CD14-positive monocyte (primary cell): Measurements from ENCODE around the gene SRGAP1. TPM values are rescaled to one million over a fixed set of nuclear protein-coding genes. Genes with fewer than 3 reads are reported as not detected.

Source experiments
- DNase-seq, 3 donors: peaks; one replicate each; pipeline ENCODE4 v3.0.0-alpha.2; 2011 to 2022
- H2AFZ ChIP-seq: 2 replicates; pipeline ENCODE4 v1.6.0; 2012; ENCODE audit warnings: mild to moderate bottlenecking, low read depth, low read length, inconsistent platforms; ENCODE audit not compliant: insufficient read depth, poor library complexity, severe bottlenecking
- H3K27ac ChIP-seq, 2 donors: 1 replicate in 1 of 2; 2 replicates in 1 of 2; pipeline ENCODE4 v1.5.1; 2012 to 2013; ENCODE audit warnings: low read length in 2 of 2, control low read depth in 1 of 2, inconsistent platforms in 1 of 2, low read depth in 1 of 2, mild to moderate bottlenecking in 1 of 2
- H3K27me3 ChIP-seq, 2 donors: one replicate each; pipeline versions ENCODE4 v1.6.0 to v1.6.1; 2011 to 2013; ENCODE audit warnings: low read length in 2 of 2; ENCODE audit not compliant: control insufficient read depth in 2 of 2, insufficient read depth in 2 of 2
- H3K36me3 ChIP-seq, 2 donors: replicated peaks in 1 of 2; 1 replicate in 1 of 2; 2 replicates in 1 of 2; pipeline versions ENCODE4 v1.5.1 to v1.6.1; 2012 to 2013; ENCODE audit warnings: low read length in 2 of 2, control low read depth in 1 of 2, inconsistent platforms in 1 of 2, mild to moderate bottlenecking in 1 of 2; ENCODE audit not compliant: insufficient read depth in 2 of 2, control insufficient read depth in 1 of 2
- H3K4me1 ChIP-seq, 2 donors: 1 replicate in 1 of 2; 2 replicates in 1 of 2; pipeline versions ENCODE4 v1.5.1 to v1.6.1; 2012 to 2013; ENCODE audit warnings: low read length in 2 of 2, control low read depth in 1 of 2, inconsistent platforms in 1 of 2, mild to moderate bottlenecking in 1 of 2, moderate library complexity in 1 of 2; ENCODE audit not compliant: insufficient read depth in 2 of 2, control insufficient read depth in 1 of 2
- H3K4me2 ChIP-seq: replicated peaks from 2 replicates; pipeline ENCODE3; 2012; ENCODE audit warnings: low read length, moderate library complexity, mild to moderate bottlenecking; ENCODE audit not compliant: poor library complexity, severe bottlenecking; ENCODE audit errors: extremely low read depth
- H3K4me3 ChIP-seq, 3 experiments: fragments of 200-600 bp in 1 of 3; sonication (generic) in 1 of 3; replicated peaks in 1 of 3; 1 replicate in 2 of 3; 2 replicates in 1 of 3; pipeline ENCODE4 v1.5.1; 2011 to 2013; ENCODE audit warnings: low read length in 3 of 3, mild to moderate bottlenecking in 3 of 3, control low read depth in 2 of 3, low read depth in 2 of 3, inconsistent platforms in 1 of 3, moderate library complexity in 1 of 3
- H3K79me2 ChIP-seq: 2 replicates; pipeline ENCODE4 v1.6.0; 2012; ENCODE audit warnings: mild to moderate bottlenecking, control low read depth, inconsistent platforms, low read length, moderate library complexity; ENCODE audit not compliant: insufficient read depth
- H3K9ac ChIP-seq: 2 replicates; pipeline ENCODE4 v1.6.0; 2017; ENCODE audit warnings: low read length, mild to moderate bottlenecking; ENCODE audit not compliant: insufficient read depth, poor library complexity, severe bottlenecking
- H3K9me3 ChIP-seq, 2 donors: replicated peaks in 1 of 2; 1 replicate in 1 of 2; 2 replicates in 1 of 2; pipeline versions ENCODE4 v1.5.1 to v1.6.1; 2012 to 2013; ENCODE audit warnings: low read length in 2 of 2, control low read depth in 1 of 2; ENCODE audit not compliant: control insufficient read depth in 1 of 2, insufficient read depth in 1 of 2
- H4K20me1 ChIP-seq: 2 replicates; pipeline ENCODE4 v1.6.0; 2012; ENCODE audit warnings: mild to moderate bottlenecking, low read length, control low read depth, moderate library complexity; ENCODE audit not compliant: insufficient read depth
- H3K27ac Mint-ChIP-seq, 7 donors: one replicate each; pipeline ENCODE4 v1.8.0; 2020; ENCODE audit warnings: mild to moderate bottlenecking in 7 of 7, mixed read lengths in 7 of 7, moderate library complexity in 6 of 7, inconsistent platforms in 2 of 7
- H3K27me3 Mint-ChIP-seq, 3 donors: one replicate each; pipeline ENCODE4 v1.8.0; 2021 to 2022; ENCODE audit warnings: low read depth in 3 of 3, mild to moderate bottlenecking in 3 of 3, mixed read lengths in 3 of 3, moderate library complexity in 3 of 3, inconsistent platforms in 1 of 3
- H3K36me3 Mint-ChIP-seq, 2 donors: one replicate each; pipeline ENCODE4 v1.8.0; 2020; ENCODE audit warnings: mixed read lengths in 2 of 2, inconsistent platforms in 1 of 2, mild to moderate bottlenecking in 1 of 2
- H3K4me1 Mint-ChIP-seq: one replicate; pipeline ENCODE4 v1.8.0; 2020; ENCODE audit warnings: mild to moderate bottlenecking, mixed read lengths
- H3K4me3 Mint-ChIP-seq, 2 donors: one replicate each; pipeline ENCODE4 v1.8.0; 2020; ENCODE audit warnings: mild to moderate bottlenecking in 2 of 2, mixed read lengths in 2 of 2, moderate library complexity in 1 of 2
- H3K9me3 Mint-ChIP-seq, 7 donors: one replicate each; pipeline ENCODE4 v1.8.0; 2020 to 2022; ENCODE audit warnings: mixed read lengths in 7 of 7, mild to moderate bottlenecking in 6 of 7, moderate library complexity in 6 of 7, inconsistent platforms in 2 of 7
- WGBS: methylation state at CpG from one replicate; pipeline ENCODE4 v1.1.5; 2013; ENCODE audit warnings: missing lambda C conversion rate; ENCODE audit not compliant: insufficient coverage; 5-methylcytosine and 5-hydroxymethylcytosine counted together
- intact Hi-C, 2 donors: fragments of 100-400 bp; cut with micrococcal nuclease; formaldehyde crosslinking; loops; one replicate each; pipeline versions ENCODE4 v1.15.0 to v1.15.1; 2023
- polyA plus RNA-seq, 3 donors: library from polyadenylated mRNA; depleted of rRNA in 1 of 3; unstranded in 2 of 3; stranded (reverse) in 1 of 3; fragments of 300-500 nt in 2 of 3; fragments of >200 nt in 1 of 3; fragmentation: Illumina TruSeq in 2 of 3; gene quantifications; 1 replicate in 2 of 3; 2 replicates in 1 of 3; pipeline ENCODE4 v1.2.3, GENCODE V29; 2012 to 2021
- TF ChIP-seq, protein P1 (sequence below): fragments of 200-600 bp; IDR thresholded peaks from one replicate; pipeline ENCODE4 v1.8.0; 2022; ENCODE audit warnings: antibody characterized with exemption, mild to moderate bottlenecking

SRGAP1 gene
- polyA plus RNA-seq, 3 donors = 0.05 to 0.52 (median 0.07) TPM

DNA sequence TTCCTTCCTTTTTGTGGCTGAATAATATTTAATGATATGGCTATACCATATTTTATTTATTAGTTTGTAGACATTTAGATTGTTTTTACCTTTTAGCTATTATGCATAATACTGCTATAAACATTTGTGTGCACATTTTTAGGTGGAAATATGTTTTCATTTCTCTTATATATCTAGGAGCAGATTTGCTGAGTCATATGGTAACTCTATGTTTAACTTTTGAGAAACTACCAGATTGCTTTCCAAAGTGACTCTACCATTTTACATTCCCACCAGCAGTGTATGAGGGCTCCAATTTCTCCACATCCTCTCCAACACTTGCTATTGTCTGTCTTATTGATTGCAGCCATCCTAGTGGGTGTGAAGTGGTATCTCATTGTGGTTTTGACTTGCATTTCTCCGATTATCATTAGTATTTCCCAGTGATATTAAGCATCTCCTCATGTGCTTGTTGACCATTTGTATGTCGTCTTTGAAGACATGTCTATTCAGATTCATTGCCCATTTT is 217.4 kb downstream of the SRGAP1 start:
- TF ChIP-seq, protein P1, sequence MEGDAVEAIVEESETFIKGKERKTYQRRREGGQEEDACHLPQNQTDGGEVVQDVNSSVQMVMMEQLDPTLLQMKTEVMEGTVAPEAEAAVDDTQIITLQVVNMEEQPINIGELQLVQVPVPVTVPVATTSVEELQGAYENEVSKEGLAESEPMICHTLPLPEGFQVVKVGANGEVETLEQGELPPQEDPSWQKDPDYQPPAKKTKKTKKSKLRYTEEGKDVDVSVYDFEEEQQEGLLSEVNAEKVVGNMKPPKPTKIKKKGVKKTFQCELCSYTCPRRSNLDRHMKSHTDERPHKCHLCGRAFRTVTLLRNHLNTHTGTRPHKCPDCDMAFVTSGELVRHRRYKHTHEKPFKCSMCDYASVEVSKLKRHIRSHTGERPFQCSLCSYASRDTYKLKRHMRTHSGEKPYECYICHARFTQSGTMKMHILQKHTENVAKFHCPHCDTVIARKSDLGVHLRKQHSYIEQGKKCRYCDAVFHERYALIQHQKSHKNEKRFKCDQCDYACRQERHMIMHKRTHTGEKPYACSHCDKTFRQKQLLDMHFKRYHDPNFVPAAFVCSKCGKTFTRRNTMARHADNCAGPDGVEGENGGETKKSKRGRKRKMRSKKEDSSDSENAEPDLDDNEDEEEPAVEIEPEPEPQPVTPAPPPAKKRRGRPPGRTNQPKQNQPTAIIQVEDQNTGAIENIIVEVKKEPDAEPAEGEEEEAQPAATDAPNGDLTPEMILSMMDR = no peak
- H2AFZ ChIP-seq = no peak overlapping the region
- H3K27ac ChIP-seq = no peak overlapping the region
- H3K27me3 ChIP-seq = no peaks in the 10 kb centered on the region
- no peak overlapping the region for H3K4me2 ChIP-seq
- Mint-ChIP-seq H3K27me3 (peaks cover 0 to 2% (median 1%) of the 10 kb centered on the region in 3 donors), H3K27ac (no peak overlapping the region), H3K9me3 (peaks cover 0 to 2% (median 0%) of the 10 kb centered on the region in 7 donors), H3K4me1 (no peaks in the 10 kb centered on the region), H3K4me3 (no peak overlapping the region), H3K36me3 (no peaks in the 10 kb centered on the region)
- H3K9ac ChIP-seq = no peak overlapping the region
- WGBS = no CpG with 5 or more reads among the region's 2 CpGs
- intact Hi-C loops = no loop called here
- DNase-seq = no peak
- H3K36me3 ChIP-seq = no peaks in the 10 kb centered on the region
- no peaks in the 10 kb centered on the region for H3K4me1 ChIP-seq
- H4K20me1 ChIP-seq = no peaks in the 10 kb centered on the region
- no peaks in the 10 kb centered on the region for H3K9me3 ChIP-seq
- no peaks in the 10 kb centered on the region for H3K79me2 ChIP-seq
- H3K4me3 ChIP-seq = no peak overlapping the region

DNA sequence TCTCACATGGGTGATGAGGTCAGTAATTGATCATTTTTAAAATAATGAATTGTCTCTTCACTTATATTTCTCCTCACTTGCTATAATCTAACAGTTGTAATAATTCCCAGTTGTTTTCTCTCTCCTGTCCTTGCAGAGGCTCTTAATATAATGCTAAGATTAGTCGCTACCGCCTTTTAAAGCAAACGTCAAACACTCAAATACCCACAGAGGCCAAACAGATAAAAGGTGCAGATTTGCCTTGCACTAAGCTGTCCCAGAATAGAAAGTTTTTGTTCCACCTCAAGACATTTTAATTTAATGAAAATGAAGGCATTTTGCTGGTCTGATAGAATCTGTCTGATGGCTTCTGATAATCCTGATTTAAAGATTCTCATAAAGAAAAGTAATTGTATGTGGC is 218.6 kb downstream of the SRGAP1 start:
- Histone ChIP-seq H3K4me3 (no peak overlapping the region), H3K36me3 (no peaks in the 10 kb centered on the region), H3K4me1 (no peaks in the 10 kb centered on the region), H3K27me3 (no peaks in the 10 kb centered on the region), H3K9ac (no peak overlapping the region), H3K9me3 (no peaks in the 10 kb centered on the region), H4K20me1 (no peaks in the 10 kb centered on the region), H3K4me2 (no peak overlapping the region), H3K79me2 (no peaks in the 10 kb centered on the region), H2AFZ (no peak overlapping the region), H3K27ac (no peak overlapping the region)
- Mint-ChIP-seq H3K27me3 (peaks cover 0 to 2% (median 0%) of the 10 kb centered on the region in 3 donors), H3K9me3 (peaks cover 0 to 2% (median 0%) of the 10 kb centered on the region in 7 donors), H3K4me1 (no peaks in the 10 kb centered on the region), H3K4me3 (no peak overlapping the region), H3K27ac (no peak overlapping the region), H3K36me3 (no peaks in the 10 kb centered on the region)
- WGBS = no CpG with 5 or more reads among the region's 3 CpGs
- intact Hi-C loops = no loop called here
- no peak for DNase-seq
- TF ChIP-seq, protein P1 = no peak
